Liver (tissue), 9 donors: ENCODE results near the gene TUBGCP6. TPM values are rescaled to one million over a fixed set of nuclear protein-coding genes. Genes with fewer than 3 reads are reported as not detected.

Experiments used
- DNase-seq: peaks from one replicate; pipeline ENCODE4 v3.0.0-alpha.2; 2017; ENCODE audit warnings: low spot score
- H3K27ac ChIP-seq, 2 donors: one replicate each; pipeline ENCODE4 v1.7.0; 2013; ENCODE audit warnings: inconsistent platforms in 2 of 2, low read length in 2 of 2, control low read depth in 1 of 2, low read depth in 1 of 2, mild to moderate bottlenecking in 1 of 2
- H3K27me3 ChIP-seq, 4 donors: one replicate each; pipeline versions ENCODE4 v1.6.1 to v1.7.0; 2013; ENCODE audit warnings: low read length in 3 of 4, inconsistent platforms in 1 of 4, mild to moderate bottlenecking in 1 of 4, moderate library complexity in 1 of 4; ENCODE audit not compliant: control insufficient read depth in 4 of 4, insufficient read depth in 4 of 4
- H3K36me3 ChIP-seq, 4 donors: one replicate each; pipeline versions ENCODE4 v1.6.1 to v1.7.0; 2013; ENCODE audit warnings: low read length in 3 of 4, mild to moderate bottlenecking in 3 of 4, low read depth in 1 of 4, moderate library complexity in 1 of 4; ENCODE audit not compliant: control insufficient read depth in 4 of 4, insufficient read depth in 3 of 4
- H3K4me1 ChIP-seq, 4 donors: one replicate each; pipeline versions ENCODE4 v1.6.1 to v1.7.0; 2013; ENCODE audit warnings: low read length in 3 of 4, mild to moderate bottlenecking in 3 of 4, moderate library complexity in 1 of 4; ENCODE audit not compliant: control insufficient read depth in 4 of 4, insufficient read depth in 4 of 4
- H3K4me3 ChIP-seq, 3 donors: one replicate each; pipeline versions ENCODE4 v1.6.1 to v1.7.0; 2013; ENCODE audit warnings: low read length in 3 of 3, control low read depth in 1 of 3, low read depth in 1 of 3, mild to moderate bottlenecking in 1 of 3
- H3K9ac ChIP-seq, 2 donors: one replicate each; pipeline ENCODE4 v1.7.0; 2013; ENCODE audit warnings: low read length in 2 of 2, mild to moderate bottlenecking in 2 of 2, moderate library complexity in 2 of 2, control low read depth in 1 of 2, low read depth in 1 of 2
- H3K9me3 ChIP-seq, 4 donors: one replicate each; pipeline versions ENCODE4 v1.6.1 to v1.7.0; 2013; ENCODE audit warnings: low read length in 3 of 4; ENCODE audit not compliant: control insufficient read depth in 4 of 4
- EGR1 ChIP-seq, 2 donors: IDR thresholded peaks; 2 replicates each; pipeline ENCODE4 v1.6.1; 2016 to 2018; ENCODE audit warnings: antibody characterized with exemption in 2 of 2, low read depth in 2 of 2
- FOXA1 ChIP-seq: IDR thresholded peaks from 2 replicates; pipeline ENCODE4 v1.6.1; 2016; ENCODE audit warnings: antibody characterized with exemption
- FOXA2 ChIP-seq: IDR thresholded peaks from 2 replicates; pipeline ENCODE4 v1.6.1; 2016; ENCODE audit warnings: antibody characterized with exemption
- GABPA ChIP-seq, 2 donors: IDR thresholded peaks in 1 of 2; conservative IDR thresholded peaks in 1 of 2; 2 replicates each; pipeline ENCODE4 v1.6.1; 2016; ENCODE audit warnings: antibody characterized with exemption in 2 of 2, mild to moderate bottlenecking in 1 of 2, moderate library complexity in 1 of 2
- NR2F2 ChIP-seq: IDR thresholded peaks from 2 replicates; pipeline ENCODE4 v1.6.1; 2016; ENCODE audit warnings: antibody characterized with exemption
- RAD21 ChIP-seq, 2 donors: IDR thresholded peaks; 2 replicates each; pipeline ENCODE4 v1.6.1; 2016; ENCODE audit warnings: antibody characterized with exemption in 2 of 2, mild to moderate bottlenecking in 2 of 2
- RXRA ChIP-seq, 2 donors: IDR thresholded peaks; 2 replicates each; pipeline ENCODE4 v1.6.1; 2017 to 2018; ENCODE audit warnings: antibody characterized with exemption in 2 of 2, mild to moderate bottlenecking in 1 of 2
- SP1 ChIP-seq: IDR thresholded peaks from 2 replicates; pipeline ENCODE4 v1.6.1; 2018; ENCODE audit warnings: antibody characterized with exemption, mild to moderate bottlenecking
- YY1 ChIP-seq: IDR thresholded peaks from 2 replicates; pipeline ENCODE4 v1.6.1; 2016; ENCODE audit warnings: antibody characterized with exemption, mild to moderate bottlenecking
- WGBS: extraction: QIAGEN DNeasy Blood & Tissue Kit; methylation state at CpG from one replicate; pipeline ENCODE4 v1.1.7; 2013; 5-methylcytosine and 5-hydroxymethylcytosine counted together
- polyA plus RNA-seq, 2 donors: library from polyadenylated mRNA; stranded (reverse) in 1 of 2; unstranded in 1 of 2; fragments of 200-250 nt in 1 of 2; fragments of >200 nt in 1 of 2; fragmentation: Nextera tagmentation in 1 of 2; extraction: Ambion mirVana in 1 of 2; gene quantifications; one replicate each; pipeline versions ENCODE4 v1.2.1 to v1.2.3, GENCODE V29; 2013 to 2015
- total RNA-seq, 2 donors: library from RNA; depleted of rRNA; stranded (reverse); fragments of >200 nt; gene quantifications; one replicate each; pipeline ENCODE4 v1.2.3, GENCODE V29; 2014
- TF ChIP-seq, protein P1 (sequence below): IDR thresholded peaks from 2 replicates; pipeline ENCODE4 v1.6.1; 2016; ENCODE audit warnings: antibody characterized with exemption
- TF ChIP-seq, protein P2 (sequence below): IDR thresholded peaks from 2 replicates; pipeline ENCODE4 v1.6.1; 2016; ENCODE audit warnings: antibody characterized with exemption, mild to moderate bottlenecking
- TF ChIP-seq, protein P3 (sequence below): IDR thresholded peaks from 2 replicates; pipeline ENCODE4 v1.6.1; 2016; ENCODE audit warnings: antibody characterized with exemption
- TF ChIP-seq, protein P4 (sequence below): fragments of 150-350 bp; IDR thresholded peaks from 2 replicates; pipeline ENCODE4 v1.5.1; 2017; ENCODE audit warnings: improper control_type of control experiment, low read depth, low read length; ENCODE audit not compliant: missing input control
- donor health status: healthy.
- donor health status: healthy.
- donor health status: healthy.
- donor health status: healthy.
- donor health status: healthy.

Gene TUBGCP6
- total and polyA plus RNA-seq, 4 donors: 9.3 to 31.7 (median 16.4) TPM

DNA sequence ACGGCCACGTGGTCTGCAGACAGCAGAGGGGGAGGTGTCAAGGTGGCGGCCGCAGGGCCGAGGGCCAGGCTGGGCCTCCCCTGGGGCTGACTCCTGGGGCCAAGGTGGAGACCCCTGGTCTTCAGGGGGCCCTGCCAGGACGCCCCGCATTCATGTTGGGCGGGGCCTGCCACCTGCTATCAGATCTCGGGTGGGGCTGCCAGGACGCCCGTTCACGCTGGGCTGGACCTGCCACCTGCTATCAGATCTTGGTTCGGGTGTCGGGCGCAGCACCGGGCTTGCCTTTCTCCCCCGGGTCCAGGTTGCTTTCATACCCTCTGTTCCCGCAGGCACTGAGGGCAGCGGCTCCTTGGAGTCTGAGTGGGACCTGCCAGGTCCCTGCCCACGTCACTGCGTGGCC, 41.5 kb upstream of the TUBGCP6 start:
- Histone ChIP-seq H3K9me3 (no peaks in the 10 kb centered on the region), H3K4me1 (peaks cover 0 to 3% (median 0%) of the 10 kb centered on the region in 4 donors), H3K36me3 (peaks cover 14 to 74% (median 34%) of the 10 kb centered on the region in 4 donors), H3K4me3 (no peak overlapping the region), H3K27ac (no peak overlapping the region), H3K27me3 (no peaks in the 10 kb centered on the region), H3K9ac (no peak overlapping the region)
- WGBS: 93% methylated on average over 21 of the region's 21 CpGs
- TF ChIP-seq RXRA (IDR thresholded peaks at IDR 0.05) (no peak), YY1 (no peak), RAD21 (IDR thresholded peaks at IDR 0.05) (no peak), GABPA (IDR thresholded peaks at IDR 0.05 in 1 of 2, conservative IDR thresholded peaks at IDR 0.05 in 1 of 2) (no peak), SP1 (no peak), NR2F2 (no peak), FOXA2 (no peak), EGR1 (IDR thresholded peaks at IDR 0.05; ENCODE audit: low read depth in 2 of 2) (no peak), FOXA1 (no peak)
- TF ChIP-seq, protein P1, sequence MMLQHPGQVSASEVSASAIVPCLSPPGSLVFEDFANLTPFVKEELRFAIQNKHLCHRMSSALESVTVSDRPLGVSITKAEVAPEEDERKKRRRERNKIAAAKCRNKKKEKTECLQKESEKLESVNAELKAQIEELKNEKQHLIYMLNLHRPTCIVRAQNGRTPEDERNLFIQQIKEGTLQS: no peak
- TF ChIP-seq, protein P2, sequence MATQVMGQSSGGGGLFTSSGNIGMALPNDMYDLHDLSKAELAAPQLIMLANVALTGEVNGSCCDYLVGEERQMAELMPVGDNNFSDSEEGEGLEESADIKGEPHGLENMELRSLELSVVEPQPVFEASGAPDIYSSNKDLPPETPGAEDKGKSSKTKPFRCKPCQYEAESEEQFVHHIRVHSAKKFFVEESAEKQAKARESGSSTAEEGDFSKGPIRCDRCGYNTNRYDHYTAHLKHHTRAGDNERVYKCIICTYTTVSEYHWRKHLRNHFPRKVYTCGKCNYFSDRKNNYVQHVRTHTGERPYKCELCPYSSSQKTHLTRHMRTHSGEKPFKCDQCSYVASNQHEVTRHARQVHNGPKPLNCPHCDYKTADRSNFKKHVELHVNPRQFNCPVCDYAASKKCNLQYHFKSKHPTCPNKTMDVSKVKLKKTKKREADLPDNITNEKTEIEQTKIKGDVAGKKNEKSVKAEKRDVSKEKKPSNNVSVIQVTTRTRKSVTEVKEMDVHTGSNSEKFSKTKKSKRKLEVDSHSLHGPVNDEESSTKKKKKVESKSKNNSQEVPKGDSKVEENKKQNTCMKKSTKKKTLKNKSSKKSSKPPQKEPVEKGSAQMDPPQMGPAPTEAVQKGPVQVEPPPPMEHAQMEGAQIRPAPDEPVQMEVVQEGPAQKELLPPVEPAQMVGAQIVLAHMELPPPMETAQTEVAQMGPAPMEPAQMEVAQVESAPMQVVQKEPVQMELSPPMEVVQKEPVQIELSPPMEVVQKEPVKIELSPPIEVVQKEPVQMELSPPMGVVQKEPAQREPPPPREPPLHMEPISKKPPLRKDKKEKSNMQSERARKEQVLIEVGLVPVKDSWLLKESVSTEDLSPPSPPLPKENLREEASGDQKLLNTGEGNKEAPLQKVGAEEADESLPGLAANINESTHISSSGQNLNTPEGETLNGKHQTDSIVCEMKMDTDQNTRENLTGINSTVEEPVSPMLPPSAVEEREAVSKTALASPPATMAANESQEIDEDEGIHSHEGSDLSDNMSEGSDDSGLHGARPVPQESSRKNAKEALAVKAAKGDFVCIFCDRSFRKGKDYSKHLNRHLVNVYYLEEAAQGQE: no peak
- TF ChIP-seq, protein P3, sequence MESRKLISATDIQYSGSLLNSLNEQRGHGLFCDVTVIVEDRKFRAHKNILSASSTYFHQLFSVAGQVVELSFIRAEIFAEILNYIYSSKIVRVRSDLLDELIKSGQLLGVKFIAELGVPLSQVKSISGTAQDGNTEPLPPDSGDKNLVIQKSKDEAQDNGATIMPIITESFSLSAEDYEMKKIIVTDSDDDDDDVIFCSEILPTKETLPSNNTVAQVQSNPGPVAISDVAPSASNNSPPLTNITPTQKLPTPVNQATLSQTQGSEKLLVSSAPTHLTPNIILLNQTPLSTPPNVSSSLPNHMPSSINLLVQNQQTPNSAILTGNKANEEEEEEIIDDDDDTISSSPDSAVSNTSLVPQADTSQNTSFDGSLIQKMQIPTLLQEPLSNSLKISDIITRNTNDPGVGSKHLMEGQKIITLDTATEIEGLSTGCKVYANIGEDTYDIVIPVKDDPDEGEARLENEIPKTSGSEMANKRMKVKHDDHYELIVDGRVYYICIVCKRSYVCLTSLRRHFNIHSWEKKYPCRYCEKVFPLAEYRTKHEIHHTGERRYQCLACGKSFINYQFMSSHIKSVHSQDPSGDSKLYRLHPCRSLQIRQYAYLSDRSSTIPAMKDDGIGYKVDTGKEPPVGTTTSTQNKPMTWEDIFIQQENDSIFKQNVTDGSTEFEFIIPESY: no peak
- DNase-seq: no peak

DNA sequence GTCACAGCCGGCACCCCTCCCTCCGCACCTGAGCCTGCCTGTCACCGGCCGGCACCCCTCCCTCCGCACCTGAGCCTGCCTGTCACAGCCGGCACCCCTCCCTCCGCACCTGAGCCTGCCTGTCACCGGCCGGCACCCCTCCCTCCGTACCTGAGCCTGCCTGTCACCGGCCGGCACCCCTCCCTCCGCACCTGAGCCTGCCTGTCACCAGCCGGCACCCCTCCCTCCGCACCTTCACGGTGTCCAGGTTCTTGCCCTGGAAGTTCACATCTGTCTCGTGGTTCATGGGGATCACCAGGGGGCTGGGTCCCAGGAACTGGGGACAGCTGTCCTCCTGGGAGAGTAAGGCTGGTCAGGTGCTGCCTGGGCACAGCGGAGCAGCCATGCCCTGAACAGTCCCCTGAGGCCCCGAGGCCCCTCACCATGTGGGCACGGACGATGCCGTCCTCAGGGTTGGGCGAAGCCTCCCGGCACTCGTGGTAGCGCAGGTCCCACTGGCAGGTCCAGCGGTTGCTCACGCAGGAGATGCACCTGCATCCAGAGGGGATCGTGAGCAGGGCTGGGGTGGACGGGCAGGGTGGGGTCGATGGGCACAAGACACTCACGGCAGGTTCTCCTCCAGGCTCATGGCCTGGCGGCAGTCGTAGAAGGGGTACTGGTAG, 40.9 kb upstream of the TUBGCP6 start:
- no peak for DNase-seq

More for the DNA sequence above, 40.9 kb upstream of the TUBGCP6 start:
- Histone ChIP-seq H3K4me1 (no peaks in the 10 kb centered on the region), H3K27ac (no peak overlapping the region), H3K36me3 (peaks cover 14 to 80% (median 37%) of the 10 kb centered on the region in 4 donors), H3K9me3 (no peaks in the 10 kb centered on the region), H3K4me3 (no peak overlapping the region), H3K9ac (no peak overlapping the region), H3K27me3 (no peaks in the 10 kb centered on the region)
- WGBS: 94% methylated on average over 30 of the region's 34 CpGs
- TF ChIP-seq FOXA1 (no peak), FOXA2 (no peak)
- TF ChIP-seq, protein P4, sequence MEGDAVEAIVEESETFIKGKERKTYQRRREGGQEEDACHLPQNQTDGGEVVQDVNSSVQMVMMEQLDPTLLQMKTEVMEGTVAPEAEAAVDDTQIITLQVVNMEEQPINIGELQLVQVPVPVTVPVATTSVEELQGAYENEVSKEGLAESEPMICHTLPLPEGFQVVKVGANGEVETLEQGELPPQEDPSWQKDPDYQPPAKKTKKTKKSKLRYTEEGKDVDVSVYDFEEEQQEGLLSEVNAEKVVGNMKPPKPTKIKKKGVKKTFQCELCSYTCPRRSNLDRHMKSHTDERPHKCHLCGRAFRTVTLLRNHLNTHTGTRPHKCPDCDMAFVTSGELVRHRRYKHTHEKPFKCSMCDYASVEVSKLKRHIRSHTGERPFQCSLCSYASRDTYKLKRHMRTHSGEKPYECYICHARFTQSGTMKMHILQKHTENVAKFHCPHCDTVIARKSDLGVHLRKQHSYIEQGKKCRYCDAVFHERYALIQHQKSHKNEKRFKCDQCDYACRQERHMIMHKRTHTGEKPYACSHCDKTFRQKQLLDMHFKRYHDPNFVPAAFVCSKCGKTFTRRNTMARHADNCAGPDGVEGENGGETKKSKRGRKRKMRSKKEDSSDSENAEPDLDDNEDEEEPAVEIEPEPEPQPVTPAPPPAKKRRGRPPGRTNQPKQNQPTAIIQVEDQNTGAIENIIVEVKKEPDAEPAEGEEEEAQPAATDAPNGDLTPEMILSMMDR: no peak
